ENCODE measurements around the gene PTPRF.

PTPRF gene

GRCh38 chr1:43557744-43558245 lies 27.1 kb downstream of the PTPRF start:
- DNase-seq (ENCODE audit: low read depth): no peak
- TF ChIP-seq MYC (IDR thresholded peaks at IDR 0.05; ENCODE audit: low read depth, low read length): no peak
- TF ChIP-seq MAX (IDR thresholded peaks at IDR 0.05; ENCODE audit: low read depth, low read length): no peak
- TF ChIP-seq CTCF (IDR thresholded peaks at IDR 0.05; ENCODE audit: low read depth, low read length): no peak
- no peak for TF ChIP-seq POLR2A (IDR thresholded peaks at IDR 0.05; ENCODE audit: extremely low read depth, insufficient read length)
- H3K4me3 ChIP-seq (ENCODE audit: low read depth, low read length): no peak overlapping the region

- no peak overlapping the region for H3K4me3 ChIP-seq (ENCODE audit: low read depth, low read length)
- no peak for DNase-seq (ENCODE audit: low read depth)
- TF ChIP-seq POLR2A (IDR thresholded peaks at IDR 0.05; ENCODE audit: extremely low read depth, insufficient read length) (no peak), MYC (IDR thresholded peaks at IDR 0.05; ENCODE audit: low read depth, low read length) (no peak), CTCF (IDR thresholded peaks at IDR 0.05; ENCODE audit: low read depth, low read length) (no peak), MAX (IDR thresholded peaks at IDR 0.05; ENCODE audit: low read depth, low read length) (no peak)
Observed at GRCh38 chr1:43558346-43558841, 27.7 kb downstream of the PTPRF start.

- DNase-seq (ENCODE audit: low read depth): no peak
- no peak overlapping the region for H3K4me3 ChIP-seq (ENCODE audit: low read depth, low read length)
- TF ChIP-seq MYC (IDR thresholded peaks at IDR 0.05; ENCODE audit: low read depth, low read length): no peak
Observed at GRCh38 chr1:43559714-43560113, 29.0 kb downstream of the PTPRF start.

- H3K4me3 ChIP-seq (ENCODE audit: low read depth, low read length): no peak overlapping the region
- TF ChIP-seq POLR2A (IDR thresholded peaks at IDR 0.05; ENCODE audit: extremely low read depth, insufficient read length): no peak
- TF ChIP-seq MAX (IDR thresholded peaks at IDR 0.05; ENCODE audit: low read depth, low read length): no peak
- TF ChIP-seq MYC (IDR thresholded peaks at IDR 0.05; ENCODE audit: low read depth, low read length): no peak
- no peak for TF ChIP-seq CTCF (IDR thresholded peaks at IDR 0.05; ENCODE audit: low read depth, low read length)
- DNase-seq (ENCODE audit: low read depth): no peak
Observed at GRCh38 chr1:43560286-43560685, 29.6 kb downstream of the PTPRF start.

- TF ChIP-seq POLR2A (IDR thresholded peaks at IDR 0.05; ENCODE audit: extremely low read depth, insufficient read length): no peak
- no peak overlapping the region for H3K4me3 ChIP-seq (ENCODE audit: low read depth, low read length)
- DNase-seq (ENCODE audit: low read depth): no peak
Observed at GRCh38 chr1:43563876-43564539, 33.3 kb downstream of the PTPRF start.

GRCh38 chr1:43564551-43565348 lies 34.1 kb downstream of the PTPRF start:
- H3K4me3 ChIP-seq (ENCODE audit: low read depth, low read length): no peak overlapping the region
- TF ChIP-seq MAX (IDR thresholded peaks at IDR 0.05; ENCODE audit: low read depth, low read length) (no peak), CTCF (IDR thresholded peaks at IDR 0.05; ENCODE audit: low read depth, low read length) (no peak), POLR2A (IDR thresholded peaks at IDR 0.05; ENCODE audit: extremely low read depth, insufficient read length) (no peak), MYC (IDR thresholded peaks at IDR 0.05; ENCODE audit: low read depth, low read length) (no peak)
- DNase-seq (ENCODE audit: low read depth): no peak
